Large intestine (tissue), 3 donors: Measurements from ENCODE around the gene DGKA. TPM values are rescaled to one million over a fixed set of nuclear protein-coding genes. Genes with fewer than 3 reads are reported as not detected.
A peak's percentile ranks its signal among the peaks of the same experiment; 100 is the strongest.

Source experiments
- DNase-seq, 2 donors: peaks; one replicate each; pipeline versions ENCODE4 v3.0.0 to v3.0.0-alpha.2; 2013
- H3K27ac ChIP-seq: one replicate; pipeline ENCODE4 v1.5.1; 2013; ENCODE audit warnings: low read length
- H3K27me3 ChIP-seq: 2 replicates; pipeline ENCODE4 v1.6.1; 2013; ENCODE audit warnings: low read length; ENCODE audit not compliant: control insufficient read depth, insufficient read depth
- H3K36me3 ChIP-seq: 2 replicates; pipeline ENCODE4 v1.6.1; 2013; ENCODE audit warnings: low read length; ENCODE audit not compliant: control insufficient read depth, insufficient read depth
- H3K4me1 ChIP-seq: one replicate; pipeline ENCODE4 v1.6.1; 2013; ENCODE audit warnings: low read length; ENCODE audit not compliant: control insufficient read depth, insufficient read depth
- H3K4me3 ChIP-seq: one replicate; pipeline ENCODE4 v1.5.1; 2013; ENCODE audit warnings: low read length
- H3K9me3 ChIP-seq: one replicate; pipeline ENCODE4 v1.6.1; 2013; ENCODE audit warnings: mild to moderate bottlenecking, low read depth, low read length, moderate library complexity; ENCODE audit not compliant: control insufficient read depth
- WGBS: methylation state at CpG from one replicate; pipeline ENCODE4 v1.1.5; 2013; ENCODE audit warnings: low lambda C conversion rate; ENCODE audit not compliant: insufficient coverage; 5-methylcytosine and 5-hydroxymethylcytosine counted together
- polyA plus RNA-seq: library from polyadenylated mRNA; unstranded; fragments of 120-200 nt; gene quantifications from one replicate; pipeline ENCODE4 v1.2.1, GENCODE V29; 2013

The DGKA gene
- polyA plus RNA-seq, 1 donor = 17.4 TPM

GRCh38 chr12:55931317-55931779, 386 bp downstream of the DGKA start:
- 17% methylated on average over 3 of the region's 10 CpGs for WGBS

DNA sequence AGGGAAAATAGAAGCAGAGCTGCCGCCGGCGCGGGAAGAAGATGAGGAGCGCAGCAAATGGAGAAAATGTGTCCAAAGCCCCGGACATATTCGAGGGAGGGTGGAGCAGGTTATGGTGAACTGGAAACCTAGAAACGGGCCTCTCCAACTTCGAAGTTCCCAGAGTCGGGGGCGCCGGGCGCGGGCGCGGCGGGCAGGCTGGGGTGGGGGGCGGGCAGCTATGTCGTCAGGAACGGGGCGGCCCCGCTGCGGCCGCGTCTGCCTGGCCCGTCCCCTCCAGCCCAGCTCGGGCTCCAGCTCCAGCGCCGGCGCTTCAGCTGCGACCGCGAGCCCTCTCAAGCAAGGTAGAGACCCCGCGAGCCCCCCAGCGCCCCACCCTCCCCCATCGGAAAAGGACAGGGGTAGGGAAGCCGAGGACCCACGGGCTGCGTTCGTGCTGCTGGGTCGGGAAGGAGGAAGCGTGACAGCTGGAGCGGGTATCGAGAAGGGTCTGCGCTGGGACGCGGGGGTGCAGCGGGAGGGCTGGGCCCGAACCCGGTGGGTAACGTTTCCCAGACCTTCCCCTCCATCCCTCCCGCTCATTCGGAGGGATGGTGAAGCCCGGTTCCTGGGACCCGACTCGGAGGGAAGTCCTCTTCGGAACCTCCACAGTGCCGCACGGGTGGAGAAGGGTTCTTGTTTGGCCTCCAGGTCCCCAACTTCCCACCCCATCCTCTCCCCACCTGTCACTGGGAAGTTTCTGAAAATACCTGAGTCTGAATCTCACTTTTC, 1.0 kb downstream of the DGKA start:
- Histone ChIP-seq H3K36me3 (no peaks in the 10 kb centered on the region), H3K27ac (peak overlapping the region; percentile 71), H3K4me3 (peak overlapping the region; percentile 50), H3K9me3 (no peaks in the 10 kb centered on the region), H3K4me1 (peaks cover 35% of the 10 kb centered on the region), H3K27me3 (peaks cover 11% of the 10 kb centered on the region)
- WGBS = no CpG with 5 or more reads among the region's 60 CpGs
- peak; percentile 48 to 54 for DNase-seq

More at GRCh38 chr12:55931317-55931779, 386 bp downstream of the DGKA start:
- Histone ChIP-seq H3K36me3 (no peaks in the 10 kb centered on the region), H3K4me1 (peaks cover 35% of the 10 kb centered on the region), H3K27ac (peak overlapping the region; percentile 71), H3K9me3 (no peaks in the 10 kb centered on the region), H3K27me3 (peaks cover 9% of the 10 kb centered on the region), H3K4me3 (peak overlapping the region; percentile 50)
- DNase-seq = peak in 1 of 2 donors; percentile 61

GRCh38 chr12:55932551-55932910, 1.6 kb downstream of the DGKA start:
- no peaks in the 10 kb centered on the region for H3K9me3 ChIP-seq
- peak in 1 of 2 donors; percentile 55 for DNase-seq
- H3K27me3 ChIP-seq = peaks cover 11% of the 10 kb centered on the region
- no CpG with 5 or more reads among the region's 4 CpGs for WGBS
- H3K4me1 ChIP-seq = peaks cover 35% of the 10 kb centered on the region
- no peak overlapping the region for H3K27ac ChIP-seq
- no peaks in the 10 kb centered on the region for H3K36me3 ChIP-seq
- H3K4me3 ChIP-seq = peak overlapping the region; percentile 50

GRCh38 chr12:55933169-55933798, 2.3 kb downstream of the DGKA start:
- H3K4me3 ChIP-seq = no peak overlapping the region
- H3K9me3 ChIP-seq = no peaks in the 10 kb centered on the region
- peak in 1 of 2 donors; percentile 35 for DNase-seq
- peaks cover 11% of the 10 kb centered on the region for H3K27me3 ChIP-seq
- no peaks in the 10 kb centered on the region for H3K36me3 ChIP-seq
- peaks cover 35% of the 10 kb centered on the region for H3K4me1 ChIP-seq
- no peak overlapping the region for H3K27ac ChIP-seq
- no CpG with 5 or more reads among the region's 7 CpGs for WGBS

- Histone ChIP-seq H3K4me3 (no peak overlapping the region), H3K27ac (no peak overlapping the region), H3K36me3 (no peaks in the 10 kb centered on the region), H3K9me3 (no peaks in the 10 kb centered on the region), H3K27me3 (peaks cover 11% of the 10 kb centered on the region), H3K4me1 (peaks cover 29% of the 10 kb centered on the region)
- peak in 1 of 2 donors; percentile 62 for DNase-seq
- no CpG with 5 or more reads among the region's 1 CpG for WGBS
Measured at GRCh38 chr12:55933799-55934742, 3.1 kb downstream of the DGKA start.

GRCh38 chr12:55934773-55935172, 3.8 kb downstream of the DGKA start:
- WGBS = no CpG with 5 or more reads among the region's 1 CpG
- Histone ChIP-seq H3K4me3 (no peak overlapping the region), H3K4me1 (peaks cover 24% of the 10 kb centered on the region), H3K27ac (no peak overlapping the region), H3K27me3 (peaks cover 11% of the 10 kb centered on the region), H3K9me3 (no peaks in the 10 kb centered on the region), H3K36me3 (no peaks in the 10 kb centered on the region)
- no peak for DNase-seq

DNA sequence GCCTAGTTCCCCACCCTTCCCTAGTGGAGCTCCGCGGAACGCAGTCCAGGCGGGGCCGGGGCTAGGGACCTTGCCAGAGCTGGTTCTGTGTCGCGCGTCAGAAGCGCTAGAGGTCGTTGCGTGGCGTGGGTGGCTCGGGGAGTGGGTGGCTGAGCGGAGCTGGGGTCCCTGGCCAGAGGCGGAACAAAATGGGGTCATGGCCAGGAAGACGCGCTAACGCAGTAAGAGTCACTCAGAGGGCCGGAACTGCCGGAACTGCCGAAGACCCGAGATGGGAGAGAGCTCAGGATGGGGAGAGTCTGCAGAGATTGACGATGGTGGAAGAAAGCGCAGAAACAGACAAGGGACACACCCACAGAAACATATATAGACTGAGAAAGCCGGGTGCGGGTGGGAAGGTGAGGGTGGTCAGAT, 4.8 kb downstream of the DGKA start:
- peaks cover 29% of the 10 kb centered on the region for H3K4me1 ChIP-seq
- DNase-seq = no peak

GRCh38 chr12:55937981-55938380, 7.0 kb downstream of the DGKA start:
- H3K4me3 ChIP-seq = no peak overlapping the region
- H3K27me3 ChIP-seq = peaks cover 11% of the 10 kb centered on the region
- peaks cover 32% of the 10 kb centered on the region for H3K4me1 ChIP-seq
- H3K27ac ChIP-seq = no peak overlapping the region
- no CpG with 5 or more reads among the region's 2 CpGs for WGBS
- no peaks in the 10 kb centered on the region for H3K9me3 ChIP-seq
- DNase-seq = no peak
- H3K36me3 ChIP-seq = no peaks in the 10 kb centered on the region

More for the DNA sequence above, 4.8 kb downstream of the DGKA start:
- H3K36me3 ChIP-seq = no peaks in the 10 kb centered on the region
- 60% methylated on average over 1 of the region's 26 CpGs for WGBS
- no peak overlapping the region for H3K27ac ChIP-seq
- no peaks in the 10 kb centered on the region for H3K9me3 ChIP-seq
- H3K4me3 ChIP-seq = peak overlapping the region; percentile 12
- peaks cover 11% of the 10 kb centered on the region for H3K27me3 ChIP-seq

GRCh38 chr12:55938826-55939501, 8.0 kb downstream of the DGKA start:
- Histone ChIP-seq H3K36me3 (no peaks in the 10 kb centered on the region), H3K27ac (no peak overlapping the region), H3K27me3 (peaks cover 11% of the 10 kb centered on the region), H3K9me3 (no peaks in the 10 kb centered on the region), H3K4me3 (no peak overlapping the region), H3K4me1 (peaks cover 25% of the 10 kb centered on the region)
- no CpG with 5 or more reads among the region's 8 CpGs for WGBS
- no peak for DNase-seq
